Amygdala (tissue), 56 donors: Measurements from ENCODE around the gene CCT8.

ENCODE experiments used
- DNase-seq, 56 donors: peaks; one replicate each; lab custom pipeline; 2025; lab: John Stamatoyannopoulos, UW

CCT8 gene

GRCh38 chr21:29073222-29074006 lies at the start of gene CCT8:
Gene CCT8 (minus strand): TSS chr21:29073648. CDS start chr21:29073590, 58 bp downstream.
- DNase-seq, result peak; percentile 66 to 99 (median 97)

GRCh38 chr21:29121759-29122158 lies 48.3 kb upstream of the CCT8 start:
- no peak for DNase-seq

GRCh38 chr21:29117372-29117955 lies 44.0 kb upstream of the CCT8 start:
- no peak for DNase-seq

GRCh38 chr21:29115899-29116298 lies 42.5 kb upstream of the CCT8 start:
- DNase-seq, result no peak

GRCh38 chr21:29114765-29115500 lies 41.5 kb upstream of the CCT8 start:
- DNase-seq, result no peak

GRCh38 chr21:29105218-29105617 lies 31.8 kb upstream of the CCT8 start:
- no peak for DNase-seq

GRCh38 chr21:29104239-29104708 lies 30.8 kb upstream of the CCT8 start:
- DNase-seq, result no peak

GRCh38 chr21:29102791-29103257 lies 29.4 kb upstream of the CCT8 start:
- DNase-seq, result no peak

- no peak for DNase-seq
Measured at GRCh38 chr21:29098156-29098555, 24.7 kb upstream of the CCT8 start.

- DNase-seq, result no peak
Measured at GRCh38 chr21:29096218-29097015, 23.0 kb upstream of the CCT8 start.

- DNase-seq, result no peak
Measured at GRCh38 chr21:29092102-29092959, 18.9 kb upstream of the CCT8 start.

GRCh38 chr21:29091033-29091432 lies 17.6 kb upstream of the CCT8 start:
- DNase-seq, result no peak

- DNase-seq, result no peak
Measured at GRCh38 chr21:29085106-29085752, 11.8 kb upstream of the CCT8 start.

GRCh38 chr21:29084372-29084771 lies 10.9 kb upstream of the CCT8 start:
- no peak for DNase-seq

GRCh38 chr21:29083306-29083705 lies 9.9 kb upstream of the CCT8 start:
- DNase-seq, result no peak

GRCh38 chr21:29082046-29082815 lies 8.8 kb upstream of the CCT8 start:
- no peak for DNase-seq

- DNase-seq, result no peak
Measured at GRCh38 chr21:29080454-29080941, 7.0 kb upstream of the CCT8 start.
